Fibroblast of lung (primary cell): Measurements from ENCODE around the gene CLDN19.

Experiments
- EZH2 ChIP-seq: IDR thresholded peaks from 2 replicates; pipeline ENCODE4 v1.5.1; 2012; ENCODE audit warnings: low read length, control low read depth, mild to moderate bottlenecking; ENCODE audit errors: missing control alignments
- TF ChIP-seq, protein P1 (sequence below), 2 donors: IDR thresholded peaks in 1 of 2; conservative IDR thresholded peaks in 1 of 2; 1 replicate in 1 of 2; 2 replicates in 1 of 2; pipeline ENCODE4 v1.5.1; 2011 to 2012; ENCODE audit warnings: low read length in 2 of 2, control low read depth in 1 of 2, inconsistent platforms in 1 of 2, low read depth in 1 of 2, mild to moderate bottlenecking in 1 of 2

GRCh38 chr1:42738678-42739226 is 1.3 kb downstream of the CLDN19 start:
- TF ChIP-seq, protein P1, sequence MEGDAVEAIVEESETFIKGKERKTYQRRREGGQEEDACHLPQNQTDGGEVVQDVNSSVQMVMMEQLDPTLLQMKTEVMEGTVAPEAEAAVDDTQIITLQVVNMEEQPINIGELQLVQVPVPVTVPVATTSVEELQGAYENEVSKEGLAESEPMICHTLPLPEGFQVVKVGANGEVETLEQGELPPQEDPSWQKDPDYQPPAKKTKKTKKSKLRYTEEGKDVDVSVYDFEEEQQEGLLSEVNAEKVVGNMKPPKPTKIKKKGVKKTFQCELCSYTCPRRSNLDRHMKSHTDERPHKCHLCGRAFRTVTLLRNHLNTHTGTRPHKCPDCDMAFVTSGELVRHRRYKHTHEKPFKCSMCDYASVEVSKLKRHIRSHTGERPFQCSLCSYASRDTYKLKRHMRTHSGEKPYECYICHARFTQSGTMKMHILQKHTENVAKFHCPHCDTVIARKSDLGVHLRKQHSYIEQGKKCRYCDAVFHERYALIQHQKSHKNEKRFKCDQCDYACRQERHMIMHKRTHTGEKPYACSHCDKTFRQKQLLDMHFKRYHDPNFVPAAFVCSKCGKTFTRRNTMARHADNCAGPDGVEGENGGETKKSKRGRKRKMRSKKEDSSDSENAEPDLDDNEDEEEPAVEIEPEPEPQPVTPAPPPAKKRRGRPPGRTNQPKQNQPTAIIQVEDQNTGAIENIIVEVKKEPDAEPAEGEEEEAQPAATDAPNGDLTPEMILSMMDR (conservative IDR thresholded peaks at IDR 0.05 in 1 of 2, IDR thresholded peaks at IDR 0.05 in 1 of 2; ENCODE audit: low read depth in 1 of 2, low read length in 2 of 2) = no peak
- no peak for TF ChIP-seq EZH2
